PC-3 (cell line): ENCODE data around the gene RAB20.

Source experiments
- EZH2 ChIP-seq: fragments of 300-600 bp; sonication (generic); IDR thresholded peaks from one replicate; pipeline ENCODE4 v1.6.1; 2017; ENCODE audit warnings: antibody characterized with exemption, mild to moderate bottlenecking, low read length; ENCODE audit not compliant: unreplicated experiment
- EZH2phosphoT487 ChIP-seq: fragments of 300-600 bp; sonication (generic); IDR thresholded peaks from 2 replicates; pipeline ENCODE4 v1.6.1; 2018; ENCODE audit warnings: mild to moderate bottlenecking, antibody characterized with exemption, low read length, borderline replicate concordance
- TF ChIP-seq, protein P1 (sequence below): fragments of 300-600 bp; sonication (generic); conservative IDR thresholded peaks from 2 replicates; pipeline ENCODE4 v1.5.1; 2017; ENCODE audit warnings: antibody characterized with exemption, low read depth, mild to moderate bottlenecking, low read length

DNA sequence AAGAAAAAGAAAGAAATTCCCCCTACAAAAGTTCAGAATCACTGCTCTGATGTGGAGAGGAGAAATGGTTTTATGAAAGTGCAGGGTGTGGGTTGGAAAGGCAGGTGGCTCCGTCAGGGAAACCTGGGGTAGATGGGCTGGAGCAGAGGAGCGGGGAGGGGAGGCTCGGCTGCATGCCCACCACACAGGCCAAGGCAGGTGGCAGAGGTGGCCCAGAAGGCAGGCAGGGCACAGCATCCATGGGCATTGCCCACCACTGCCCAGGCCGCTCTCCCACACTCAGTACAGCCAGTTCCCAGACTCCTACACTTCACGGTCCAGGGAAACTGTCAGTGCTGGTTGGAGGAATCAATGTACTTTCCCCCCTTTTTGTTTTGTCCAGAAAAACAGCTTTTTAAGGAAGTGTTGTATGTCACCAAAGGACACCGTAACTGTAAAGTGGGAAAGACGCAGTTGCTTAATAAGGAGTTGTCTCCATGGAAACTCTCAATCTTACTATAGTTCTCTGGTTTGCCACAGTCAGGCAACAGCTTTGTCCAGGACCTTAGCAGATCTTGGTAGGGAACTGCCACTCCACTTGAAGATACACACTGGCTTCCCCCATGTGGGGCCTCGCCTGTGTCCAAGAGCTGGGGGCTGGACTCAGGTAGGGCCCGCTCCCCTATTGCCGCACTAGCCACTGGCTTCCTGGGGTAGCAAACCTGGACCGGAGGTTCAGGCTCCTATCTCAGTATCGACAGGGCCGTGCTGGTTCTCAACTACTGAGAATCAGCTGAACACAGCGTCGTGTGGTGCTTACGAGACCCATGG lies 82.9 kb downstream of the RAB20 start:
- TF ChIP-seq, protein P1, sequence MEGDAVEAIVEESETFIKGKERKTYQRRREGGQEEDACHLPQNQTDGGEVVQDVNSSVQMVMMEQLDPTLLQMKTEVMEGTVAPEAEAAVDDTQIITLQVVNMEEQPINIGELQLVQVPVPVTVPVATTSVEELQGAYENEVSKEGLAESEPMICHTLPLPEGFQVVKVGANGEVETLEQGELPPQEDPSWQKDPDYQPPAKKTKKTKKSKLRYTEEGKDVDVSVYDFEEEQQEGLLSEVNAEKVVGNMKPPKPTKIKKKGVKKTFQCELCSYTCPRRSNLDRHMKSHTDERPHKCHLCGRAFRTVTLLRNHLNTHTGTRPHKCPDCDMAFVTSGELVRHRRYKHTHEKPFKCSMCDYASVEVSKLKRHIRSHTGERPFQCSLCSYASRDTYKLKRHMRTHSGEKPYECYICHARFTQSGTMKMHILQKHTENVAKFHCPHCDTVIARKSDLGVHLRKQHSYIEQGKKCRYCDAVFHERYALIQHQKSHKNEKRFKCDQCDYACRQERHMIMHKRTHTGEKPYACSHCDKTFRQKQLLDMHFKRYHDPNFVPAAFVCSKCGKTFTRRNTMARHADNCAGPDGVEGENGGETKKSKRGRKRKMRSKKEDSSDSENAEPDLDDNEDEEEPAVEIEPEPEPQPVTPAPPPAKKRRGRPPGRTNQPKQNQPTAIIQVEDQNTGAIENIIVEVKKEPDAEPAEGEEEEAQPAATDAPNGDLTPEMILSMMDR: no peak
- TF ChIP-seq EZH2 (no peak), EZH2phosphoT487 (no peak)
